Fibroblast of skin of abdomen (primary cell): Measurements from ENCODE around the gene NR6A1.
A peak's percentile ranks its signal among the peaks of the same experiment; 100 is the strongest.
"Not testable (repeated sequence)": the region's sequence is repeated elsewhere in the genome, so short reads cannot be mapped to it uniquely, and the experiment has no call there.

Experiments used
- DNase-seq: peaks from one replicate; pipeline ENCODE4 v3.0.0-alpha.2; 2013

NR6A1 gene

GRCh38 chr9:124759327-124759726, 11.8 kb downstream of the NR6A1 start:
- no peak for DNase-seq

GRCh38 chr9:124758691-124759090, 12.4 kb downstream of the NR6A1 start:
- no peak for DNase-seq

- DNase-seq, result no peak
These were observed 13.1 kb downstream of the NR6A1 start for GRCh38 chr9:124758061-124758460.

GRCh38 chr9:124757616-124758015, 13.5 kb downstream of the NR6A1 start:
- no peak for DNase-seq

GRCh38 chr9:124756011-124756410, 15.1 kb downstream of the NR6A1 start:
- no peak for DNase-seq

- no peak for DNase-seq
These were observed 16.1 kb downstream of the NR6A1 start for GRCh38 chr9:124755061-124755460.

- peak; percentile 60 for DNase-seq
These were observed 16.8 kb downstream of the NR6A1 start for GRCh38 chr9:124754289-124754688.

- DNase-seq, result peak; percentile 80
These were observed 18.1 kb downstream of the NR6A1 start for GRCh38 chr9:124752967-124753366.

- peak; percentile 26 for DNase-seq
These were observed 21.3 kb downstream of the NR6A1 start for GRCh38 chr9:124749781-124750180.

- no peak for DNase-seq
These were observed 21.8 kb downstream of the NR6A1 start for GRCh38 chr9:124749284-124749683.

GRCh38 chr9:124747065-124747464, 24.0 kb downstream of the NR6A1 start:
- DNase-seq, result no peak

- peak; percentile 66 for DNase-seq
These were observed 27.3 kb downstream of the NR6A1 start for GRCh38 chr9:124743686-124744348.

- no peak for DNase-seq
These were observed 28.2 kb downstream of the NR6A1 start for GRCh38 chr9:124742940-124743339.

- DNase-seq, result no peak
These were observed 29.4 kb downstream of the NR6A1 start for GRCh38 chr9:124741662-124742061.

GRCh38 chr9:124741149-124741548, 30.0 kb downstream of the NR6A1 start:
- no peak for DNase-seq

GRCh38 chr9:124739360-124739759, 31.8 kb downstream of the NR6A1 start:
- no peak for DNase-seq

- DNase-seq, result not testable (repeated sequence)
These were observed 33.0 kb downstream of the NR6A1 start for GRCh38 chr9:124738075-124738474.

- DNase-seq, result peak; percentile 76
These were observed 36.0 kb downstream of the NR6A1 start for GRCh38 chr9:124735121-124735520.

GRCh38 chr9:124734741-124735083, 36.4 kb downstream of the NR6A1 start:
- not testable (repeated sequence) for DNase-seq

GRCh38 chr9:124733964-124734740, 37.0 kb downstream of the NR6A1 start:
- DNase-seq, result no peak

GRCh38 chr9:124730772-124731171, 40.3 kb downstream of the NR6A1 start:
- no peak for DNase-seq

- DNase-seq, result peak; percentile 16
These were observed 44.2 kb downstream of the NR6A1 start for GRCh38 chr9:124726886-124727285.

- DNase-seq, result no peak
These were observed 46.1 kb downstream of the NR6A1 start for GRCh38 chr9:124725068-124725452.

- no peak for DNase-seq
These were observed 46.6 kb downstream of the NR6A1 start for GRCh38 chr9:124724415-124725067.
